ENCODE results near the gene VWA2.

Gene VWA2

DNA sequence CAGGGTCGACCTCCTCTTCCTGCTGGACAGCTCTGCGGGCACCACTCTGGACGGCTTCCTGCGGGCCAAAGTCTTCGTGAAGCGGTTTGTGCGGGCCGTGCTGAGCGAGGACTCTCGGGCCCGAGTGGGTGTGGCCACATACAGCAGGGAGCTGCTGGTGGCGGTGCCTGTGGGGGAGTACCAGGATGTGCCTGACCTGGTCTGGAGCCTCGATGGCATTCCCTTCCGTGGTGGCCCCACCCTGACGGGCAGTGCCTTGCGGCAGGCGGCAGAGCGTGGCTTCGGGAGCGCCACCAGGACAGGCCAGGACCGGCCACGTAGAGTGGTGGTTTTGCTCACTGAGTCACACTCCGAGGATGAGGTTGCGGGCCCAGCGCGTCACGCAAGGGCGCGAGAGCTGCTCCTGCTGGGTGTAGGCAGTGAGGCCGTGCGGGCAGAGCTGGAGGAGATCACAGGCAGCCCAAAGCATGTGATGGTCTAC, 46.9 kb downstream of the VWA2 start:
- H2AFZ ChIP-seq (ENCODE audit: low read length), result no peak overlapping the region
- H3K9me3 ChIP-seq (replicated peaks; ENCODE audit: insufficient read depth, low read length), result no peaks in the 10 kb centered on the region
- no peak overlapping the region for H3K4me3 ChIP-seq (ENCODE audit: low read length)
- no peaks in the 10 kb centered on the region for H3K4me1 ChIP-seq (ENCODE audit: low read length)
- TF ChIP-seq EZH2 (optimal IDR thresholded peaks at IDR 0.05; ENCODE audit: low read depth, low read length) (no peak), EZH2phosphoT487 (IDR thresholded peaks at IDR 0.05; ENCODE audit: low read length) (no peak)
- H3K9me2 ChIP-seq (replicated peaks; ENCODE audit: insufficient read depth, low read length), result no peaks in the 10 kb centered on the region
- no peak for DNase-seq
- H4K20me1 ChIP-seq (ENCODE audit: insufficient read depth, low read length), result no peaks in the 10 kb centered on the region
- no peaks in the 10 kb centered on the region for H3K27me3 ChIP-seq (replicated peaks; ENCODE audit: insufficient read depth, low read length)
- no peaks in the 10 kb centered on the region for H3K36me3 ChIP-seq (replicated peaks; ENCODE audit: insufficient read depth, low read length)
- H3K79me2 ChIP-seq (ENCODE audit: low read length), result no peaks in the 10 kb centered on the region
- H3F3A ChIP-seq (ENCODE audit: insufficient read depth, low read length), result no peaks in the 10 kb centered on the region
- H3K27ac ChIP-seq (ENCODE audit: low read length), result no peak overlapping the region
- H3K4me2 ChIP-seq (ENCODE audit: low read depth, low read length), result no peak overlapping the region
- H3K9ac ChIP-seq (ENCODE audit: low read length), result no peak overlapping the region

DNA sequence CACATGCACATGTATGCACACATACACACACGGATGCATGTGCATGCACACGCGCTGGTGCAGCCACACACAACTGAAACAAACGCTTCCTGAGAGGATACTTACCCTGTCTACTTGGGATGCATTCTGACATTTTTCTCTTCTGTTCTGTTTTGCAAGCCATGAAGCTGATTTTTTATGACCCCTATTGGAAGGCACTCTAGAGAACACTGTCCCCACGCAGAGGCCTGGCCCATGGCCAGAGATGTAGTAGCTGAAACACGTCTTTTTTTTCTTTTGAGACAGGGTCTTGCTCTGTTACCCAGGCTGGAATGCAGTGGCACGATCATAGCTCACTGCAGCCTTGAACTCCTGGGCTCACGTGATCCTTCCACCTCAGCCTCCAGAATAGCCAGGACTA, 47.9 kb downstream of the VWA2 start:
- Histone ChIP-seq H3K79me2 (ENCODE audit: low read length) (no peaks in the 10 kb centered on the region), H3K9me2 (replicated peaks; ENCODE audit: insufficient read depth, low read length) (no peaks in the 10 kb centered on the region), H3K27ac (ENCODE audit: low read length) (no peak overlapping the region), H3K27me3 (replicated peaks; ENCODE audit: insufficient read depth, low read length) (no peaks in the 10 kb centered on the region), H3K36me3 (replicated peaks; ENCODE audit: insufficient read depth, low read length) (no peaks in the 10 kb centered on the region), H3K9ac (ENCODE audit: low read length) (no peak overlapping the region), H4K20me1 (ENCODE audit: insufficient read depth, low read length) (no peaks in the 10 kb centered on the region), H3F3A (ENCODE audit: insufficient read depth, low read length) (no peaks in the 10 kb centered on the region), H3K4me1 (ENCODE audit: low read length) (no peaks in the 10 kb centered on the region), H3K9me3 (replicated peaks; ENCODE audit: insufficient read depth, low read length) (no peaks in the 10 kb centered on the region), H2AFZ (ENCODE audit: low read length) (no peak overlapping the region), H3K4me2 (ENCODE audit: low read depth, low read length) (no peak overlapping the region), H3K4me3 (ENCODE audit: low read length) (no peak overlapping the region)
- no peak for DNase-seq
- TF ChIP-seq EZH2phosphoT487 (IDR thresholded peaks at IDR 0.05; ENCODE audit: low read length), result no peak
- TF ChIP-seq, protein P1, sequence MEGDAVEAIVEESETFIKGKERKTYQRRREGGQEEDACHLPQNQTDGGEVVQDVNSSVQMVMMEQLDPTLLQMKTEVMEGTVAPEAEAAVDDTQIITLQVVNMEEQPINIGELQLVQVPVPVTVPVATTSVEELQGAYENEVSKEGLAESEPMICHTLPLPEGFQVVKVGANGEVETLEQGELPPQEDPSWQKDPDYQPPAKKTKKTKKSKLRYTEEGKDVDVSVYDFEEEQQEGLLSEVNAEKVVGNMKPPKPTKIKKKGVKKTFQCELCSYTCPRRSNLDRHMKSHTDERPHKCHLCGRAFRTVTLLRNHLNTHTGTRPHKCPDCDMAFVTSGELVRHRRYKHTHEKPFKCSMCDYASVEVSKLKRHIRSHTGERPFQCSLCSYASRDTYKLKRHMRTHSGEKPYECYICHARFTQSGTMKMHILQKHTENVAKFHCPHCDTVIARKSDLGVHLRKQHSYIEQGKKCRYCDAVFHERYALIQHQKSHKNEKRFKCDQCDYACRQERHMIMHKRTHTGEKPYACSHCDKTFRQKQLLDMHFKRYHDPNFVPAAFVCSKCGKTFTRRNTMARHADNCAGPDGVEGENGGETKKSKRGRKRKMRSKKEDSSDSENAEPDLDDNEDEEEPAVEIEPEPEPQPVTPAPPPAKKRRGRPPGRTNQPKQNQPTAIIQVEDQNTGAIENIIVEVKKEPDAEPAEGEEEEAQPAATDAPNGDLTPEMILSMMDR (IDR thresholded peaks at IDR 0.05; ENCODE audit: low read length), result no peak
- no peak for TF ChIP-seq EZH2 (optimal IDR thresholded peaks at IDR 0.05; ENCODE audit: low read depth, low read length)

DNA sequence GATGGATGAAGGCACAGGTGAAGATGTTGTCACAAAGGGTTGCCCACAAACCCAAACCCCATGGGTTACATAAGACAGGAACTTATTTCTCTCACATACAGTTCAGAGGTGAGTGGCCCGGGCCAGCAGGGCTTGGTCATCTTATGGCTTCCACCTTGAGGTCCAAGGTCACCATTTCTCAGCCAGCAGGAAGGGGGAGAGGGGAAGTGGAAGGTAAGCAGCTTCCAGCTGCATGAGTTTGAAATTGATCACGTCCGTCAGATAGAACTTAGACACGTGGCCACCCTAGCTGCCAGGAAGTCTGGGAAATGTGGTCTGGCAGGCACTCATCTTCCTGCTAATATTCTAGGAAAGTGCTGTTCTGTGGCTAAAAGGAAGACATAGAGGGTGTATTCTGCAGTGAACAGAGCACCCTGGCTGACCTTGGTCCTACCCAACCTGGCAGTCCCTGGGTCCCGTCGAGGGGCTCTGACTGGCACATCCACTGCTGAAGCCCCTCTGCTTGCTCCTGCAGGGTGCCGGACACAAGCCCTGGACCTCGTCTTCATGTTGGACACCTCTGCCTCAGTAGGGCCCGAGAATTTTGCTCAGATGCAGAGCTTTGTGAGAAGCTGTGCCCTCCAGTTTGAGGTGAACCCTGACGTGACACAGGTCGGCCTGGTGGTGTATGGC, 49.5 kb downstream of the VWA2 start:
- no peaks in the 10 kb centered on the region for H3K79me2 ChIP-seq (ENCODE audit: low read length)
- no peaks in the 10 kb centered on the region for H3F3A ChIP-seq (ENCODE audit: insufficient read depth, low read length)
- no peak for TF ChIP-seq EZH2phosphoT487 (IDR thresholded peaks at IDR 0.05; ENCODE audit: low read length)
- no peak for TF ChIP-seq EZH2 (optimal IDR thresholded peaks at IDR 0.05; ENCODE audit: low read depth, low read length)
- no peaks in the 10 kb centered on the region for H3K9me2 ChIP-seq (replicated peaks; ENCODE audit: insufficient read depth, low read length)
- H3K27me3 ChIP-seq (replicated peaks; ENCODE audit: insufficient read depth, low read length), result no peaks in the 10 kb centered on the region
- H3K27ac ChIP-seq (ENCODE audit: low read length), result no peak overlapping the region
- no peak overlapping the region for H3K9ac ChIP-seq (ENCODE audit: low read length)
- no peak overlapping the region for H2AFZ ChIP-seq (ENCODE audit: low read length)
- no peak overlapping the region for H3K4me3 ChIP-seq (ENCODE audit: low read length)
- no peaks in the 10 kb centered on the region for H3K36me3 ChIP-seq (replicated peaks; ENCODE audit: insufficient read depth, low read length)
- H4K20me1 ChIP-seq (ENCODE audit: insufficient read depth, low read length), result no peaks in the 10 kb centered on the region
- no peaks in the 10 kb centered on the region for H3K9me3 ChIP-seq (replicated peaks; ENCODE audit: insufficient read depth, low read length)
- H3K4me2 ChIP-seq (ENCODE audit: low read depth, low read length), result no peak overlapping the region
- no peaks in the 10 kb centered on the region for H3K4me1 ChIP-seq (ENCODE audit: low read length)
- no peak for DNase-seq

DNA sequence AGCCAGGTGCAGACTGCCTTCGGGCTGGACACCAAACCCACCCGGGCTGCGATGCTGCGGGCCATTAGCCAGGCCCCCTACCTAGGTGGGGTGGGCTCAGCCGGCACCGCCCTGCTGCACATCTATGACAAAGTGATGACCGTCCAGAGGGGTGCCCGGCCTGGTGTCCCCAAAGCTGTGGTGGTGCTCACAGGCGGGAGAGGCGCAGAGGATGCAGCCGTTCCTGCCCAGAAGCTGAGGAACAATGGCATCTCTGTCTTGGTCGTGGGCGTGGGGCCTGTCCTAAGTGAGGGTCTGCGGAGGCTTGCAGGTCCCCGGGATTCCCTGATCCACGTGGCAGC, 50.0 kb downstream of the VWA2 start:
- no peaks in the 10 kb centered on the region for H3F3A ChIP-seq (ENCODE audit: insufficient read depth, low read length)
- H4K20me1 ChIP-seq (ENCODE audit: insufficient read depth, low read length), result no peaks in the 10 kb centered on the region
- no peak overlapping the region for H3K4me2 ChIP-seq (ENCODE audit: low read depth, low read length)
- H2AFZ ChIP-seq (ENCODE audit: low read length), result no peak overlapping the region
- H3K4me3 ChIP-seq (ENCODE audit: low read length), result no peak overlapping the region
- H3K9me3 ChIP-seq (replicated peaks; ENCODE audit: insufficient read depth, low read length), result no peaks in the 10 kb centered on the region
- H3K9ac ChIP-seq (ENCODE audit: low read length), result no peak overlapping the region
- no peaks in the 10 kb centered on the region for H3K36me3 ChIP-seq (replicated peaks; ENCODE audit: insufficient read depth, low read length)
- no peak for DNase-seq
- no peak overlapping the region for H3K27ac ChIP-seq (ENCODE audit: low read length)
- H3K79me2 ChIP-seq (ENCODE audit: low read length), result no peaks in the 10 kb centered on the region
- no peaks in the 10 kb centered on the region for H3K4me1 ChIP-seq (ENCODE audit: low read length)
- TF ChIP-seq, protein P1 (IDR thresholded peaks at IDR 0.05; ENCODE audit: low read length), result no peak
- TF ChIP-seq EZH2 (optimal IDR thresholded peaks at IDR 0.05; ENCODE audit: low read depth, low read length) (no peak), EZH2phosphoT487 (IDR thresholded peaks at IDR 0.05; ENCODE audit: low read length) (no peak)
- H3K27me3 ChIP-seq (replicated peaks; ENCODE audit: insufficient read depth, low read length), result no peaks in the 10 kb centered on the region
- no peaks in the 10 kb centered on the region for H3K9me2 ChIP-seq (replicated peaks; ENCODE audit: insufficient read depth, low read length)

Measured in MM.1S (cell line).